ENCODE measurements around the gene SCFD2. TPM values are rescaled to one million over a fixed set of nuclear protein-coding genes. Genes with fewer than 3 reads are reported as not detected.

Gene SCFD2
- total and polyA plus RNA-seq, 10 of the 15 experiments (the other 5 are each of a cell fraction or from before 2014, with no cell fraction given): 4.8 to 37.6 (median 24.9) TPM

DNA sequence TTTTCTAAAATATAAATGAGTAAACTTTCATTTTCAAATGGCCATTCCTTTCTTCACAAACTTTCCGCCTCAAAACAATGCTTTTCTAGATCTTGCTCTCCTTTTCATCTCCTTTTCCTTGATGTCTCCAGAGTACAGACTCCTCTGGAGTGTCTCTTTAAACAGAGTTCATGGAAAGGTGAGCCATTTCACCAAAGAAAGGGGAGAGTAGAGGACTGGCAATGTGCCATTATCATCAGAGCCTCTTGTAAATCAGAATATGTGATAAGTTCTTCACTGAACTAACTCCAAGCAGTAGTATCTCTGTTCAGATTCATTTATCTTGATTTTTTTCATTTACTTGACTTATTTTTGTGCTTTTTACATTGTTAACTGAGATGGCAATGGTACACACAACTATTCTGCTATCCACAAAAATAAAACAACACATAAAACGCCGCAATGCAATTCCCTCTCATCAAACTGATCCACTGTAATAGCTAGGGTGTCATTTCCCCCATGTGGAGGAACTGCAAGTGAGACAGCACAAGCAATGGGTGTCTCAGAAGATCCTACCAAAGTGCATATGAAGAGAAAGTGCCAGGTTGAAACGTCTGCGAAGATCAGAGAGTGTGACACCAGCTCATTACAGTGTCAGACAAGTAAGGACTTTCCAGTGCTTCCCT is 378.3 kb downstream of the SCFD2 start (continued):
- TF ChIP-seq POLR2AphosphoS5 (IDR thresholded peaks at IDR 0.05; ENCODE audit: low read length) (no peak), PML (IDR thresholded peaks at IDR 0.05; ENCODE audit: low read length) (no peak), NFYA (IDR thresholded peaks at IDR 0.05; ENCODE audit: borderline replicate concordance, low read depth, low read length) (no peak), STAT1 (conservative IDR thresholded peaks at IDR 0.05) (no peak)
- TF ChIP-seq, protein P1, sequence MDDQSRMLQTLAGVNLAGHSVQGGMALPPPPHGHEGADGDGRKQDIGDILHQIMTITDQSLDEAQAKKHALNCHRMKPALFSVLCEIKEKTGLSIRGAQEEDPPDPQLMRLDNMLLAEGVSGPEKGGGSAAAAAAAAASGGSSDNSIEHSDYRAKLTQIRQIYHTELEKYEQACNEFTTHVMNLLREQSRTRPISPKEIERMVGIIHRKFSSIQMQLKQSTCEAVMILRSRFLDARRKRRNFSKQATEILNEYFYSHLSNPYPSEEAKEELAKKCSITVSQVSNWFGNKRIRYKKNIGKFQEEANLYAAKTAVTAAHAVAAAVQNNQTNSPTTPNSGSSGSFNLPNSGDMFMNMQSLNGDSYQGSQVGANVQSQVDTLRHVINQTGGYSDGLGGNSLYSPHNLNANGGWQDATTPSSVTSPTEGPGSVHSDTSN (IDR thresholded peaks at IDR 0.05; ENCODE audit: insufficient replicate concordance, low read depth, low read length): no peak
- TF ChIP-seq, protein P2, sequence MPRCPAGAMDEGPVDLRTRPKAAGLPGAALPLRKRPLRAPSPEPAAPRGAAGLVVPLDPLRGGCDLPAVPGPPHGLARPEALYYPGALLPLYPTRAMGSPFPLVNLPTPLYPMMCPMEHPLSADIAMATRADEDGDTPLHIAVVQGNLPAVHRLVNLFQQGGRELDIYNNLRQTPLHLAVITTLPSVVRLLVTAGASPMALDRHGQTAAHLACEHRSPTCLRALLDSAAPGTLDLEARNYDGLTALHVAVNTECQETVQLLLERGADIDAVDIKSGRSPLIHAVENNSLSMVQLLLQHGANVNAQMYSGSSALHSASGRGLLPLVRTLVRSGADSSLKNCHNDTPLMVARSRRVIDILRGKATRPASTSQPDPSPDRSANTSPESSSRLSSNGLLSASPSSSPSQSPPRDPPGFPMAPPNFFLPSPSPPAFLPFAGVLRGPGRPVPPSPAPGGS (IDR thresholded peaks at IDR 0.05; ENCODE audit: borderline replicate concordance, insufficient read depth, low read depth, low read length, poor library complexity, severe bottlenecking): no peak
- TF ChIP-seq, protein P3, sequence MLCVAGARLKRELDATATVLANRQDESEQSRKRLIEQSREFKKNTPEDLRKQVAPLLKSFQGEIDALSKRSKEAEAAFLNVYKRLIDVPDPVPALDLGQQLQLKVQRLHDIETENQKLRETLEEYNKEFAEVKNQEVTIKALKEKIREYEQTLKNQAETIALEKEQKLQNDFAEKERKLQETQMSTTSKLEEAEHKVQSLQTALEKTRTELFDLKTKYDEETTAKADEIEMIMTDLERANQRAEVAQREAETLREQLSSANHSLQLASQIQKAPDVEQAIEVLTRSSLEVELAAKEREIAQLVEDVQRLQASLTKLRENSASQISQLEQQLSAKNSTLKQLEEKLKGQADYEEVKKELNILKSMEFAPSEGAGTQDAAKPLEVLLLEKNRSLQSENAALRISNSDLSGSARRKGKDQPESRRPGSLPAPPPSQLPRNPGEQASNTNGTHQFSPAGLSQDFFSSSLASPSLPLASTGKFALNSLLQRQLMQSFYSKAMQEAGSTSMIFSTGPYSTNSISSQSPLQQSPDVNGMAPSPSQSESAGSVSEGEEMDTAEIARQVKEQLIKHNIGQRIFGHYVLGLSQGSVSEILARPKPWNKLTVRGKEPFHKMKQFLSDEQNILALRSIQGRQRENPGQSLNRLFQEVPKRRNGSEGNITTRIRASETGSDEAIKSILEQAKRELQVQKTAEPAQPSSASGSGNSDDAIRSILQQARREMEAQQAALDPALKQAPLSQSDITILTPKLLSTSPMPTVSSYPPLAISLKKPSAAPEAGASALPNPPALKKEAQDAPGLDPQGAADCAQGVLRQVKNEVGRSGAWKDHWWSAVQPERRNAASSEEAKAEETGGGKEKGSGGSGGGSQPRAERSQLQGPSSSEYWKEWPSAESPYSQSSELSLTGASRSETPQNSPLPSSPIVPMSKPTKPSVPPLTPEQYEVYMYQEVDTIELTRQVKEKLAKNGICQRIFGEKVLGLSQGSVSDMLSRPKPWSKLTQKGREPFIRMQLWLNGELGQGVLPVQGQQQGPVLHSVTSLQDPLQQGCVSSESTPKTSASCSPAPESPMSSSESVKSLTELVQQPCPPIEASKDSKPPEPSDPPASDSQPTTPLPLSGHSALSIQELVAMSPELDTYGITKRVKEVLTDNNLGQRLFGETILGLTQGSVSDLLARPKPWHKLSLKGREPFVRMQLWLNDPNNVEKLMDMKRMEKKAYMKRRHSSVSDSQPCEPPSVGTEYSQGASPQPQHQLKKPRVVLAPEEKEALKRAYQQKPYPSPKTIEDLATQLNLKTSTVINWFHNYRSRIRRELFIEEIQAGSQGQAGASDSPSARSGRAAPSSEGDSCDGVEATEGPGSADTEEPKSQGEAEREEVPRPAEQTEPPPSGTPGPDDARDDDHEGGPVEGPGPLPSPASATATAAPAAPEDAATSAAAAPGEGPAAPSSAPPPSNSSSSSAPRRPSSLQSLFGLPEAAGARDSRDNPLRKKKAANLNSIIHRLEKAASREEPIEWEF (IDR thresholded peaks at IDR 0.05; ENCODE audit: insufficient replicate concordance, low read depth, low read length): no peak
- TF ChIP-seq, protein P4, sequence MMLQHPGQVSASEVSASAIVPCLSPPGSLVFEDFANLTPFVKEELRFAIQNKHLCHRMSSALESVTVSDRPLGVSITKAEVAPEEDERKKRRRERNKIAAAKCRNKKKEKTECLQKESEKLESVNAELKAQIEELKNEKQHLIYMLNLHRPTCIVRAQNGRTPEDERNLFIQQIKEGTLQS (IDR thresholded peaks at IDR 0.05; ENCODE audit: borderline replicate concordance, extremely low read depth, low read depth, low read length): no peak
